Motor neuron (in vitro differentiated cells): Measurements from ENCODE around the gene CEP170. TPM values are rescaled to one million over a fixed set of nuclear protein-coding genes. Genes with fewer than 3 reads are reported as not detected.
"Not testable (repeated sequence)": the region's sequence is repeated elsewhere in the genome, so short reads cannot be mapped to it uniquely, and the experiment has no call there.

Experiments
- ATAC-seq, 8 experiments: fragments of 200-7000 bp; cut with Tn5 transposase; replicated peaks in 6 of 8; 2 replicates each; pipeline ENCODE4 v1.8.0; 2021; ENCODE audit warnings: mild to moderate bottlenecking in 8 of 8, moderate library complexity in 8 of 8
- H3K27ac ChIP-seq, 2 donors: fragments of 250-450 bp; sonication (Bioruptor Pico); 2 replicates each; pipeline ENCODE4 v1.9.0; 2021; ENCODE audit warnings: antibody characterized with exemption in 2 of 2, mild to moderate bottlenecking in 2 of 2, moderate library complexity in 1 of 2
- H3K4me1 ChIP-seq, 2 donors: fragments of 250-450 bp; sonication (Bioruptor Pico); replicated peaks in 1 of 2; 2 replicates each; pipeline ENCODE4 v1.6.1; 2021; ENCODE audit warnings: antibody characterized with exemption in 2 of 2, mild to moderate bottlenecking in 2 of 2, moderate library complexity in 1 of 2
- H3K4me3 ChIP-seq, 5 donors: fragments of 250-450 bp; sonication (Bioruptor Pico); 2 replicates each; pipeline ENCODE4 v1.9.0; 2021; ENCODE audit warnings: antibody characterized with exemption in 5 of 5, mild to moderate bottlenecking in 5 of 5, moderate library complexity in 4 of 5
- WGBS, 10 experiments: fragments of 450-650 bp; shearing (Covaris generic); methylation state at CpG; one replicate each; pipeline ENCODE4 v1.0.0; 2022; 5-methylcytosine and 5-hydroxymethylcytosine counted together
- in situ Hi-C, 9 experiments: fragments of 400-800 bp; cut with MboI; loops; one replicate each; pipeline ENCODE4 v1.15.0; 2021; ENCODE audit warnings: low sequenced_read_pairs in 9 of 9, low pct_unique_long_range_greater_than_20kb in 2 of 9; ENCODE audit not compliant: unreplicated experiment in 9 of 9
- total RNA-seq, 8 experiments: library from RNA; unstranded; fragments of 300-600 nt; gene quantifications; 2 replicates each; pipeline versions ENCODE4 v1.2.3 to v1.2.4, GENCODE V29; 2022

CEP170 gene
- total RNA-seq, 8 experiments from 2014 or later = 60.0 to 296 (median 248) TPM

DNA sequence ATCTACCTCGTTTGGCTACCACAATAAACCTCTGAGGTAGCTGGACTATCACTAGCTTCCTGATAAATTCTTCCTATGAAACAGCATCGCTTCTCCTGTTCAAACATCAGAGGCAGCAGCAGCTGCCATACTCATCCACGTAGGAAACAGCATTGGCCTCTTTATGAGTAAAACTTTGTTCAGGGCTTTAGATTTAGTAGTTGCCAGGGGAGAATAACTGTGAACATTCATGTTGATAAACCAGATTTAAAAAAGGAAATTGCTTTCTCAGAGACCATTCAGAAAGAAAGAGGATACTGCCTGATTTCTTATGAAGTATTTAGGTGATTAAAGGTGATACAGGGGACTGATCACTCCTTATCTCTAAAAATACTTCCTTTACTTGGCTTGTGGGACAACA lies 7.2 kb downstream of the CEP170 start:
- 90 to 100% (median 93%) methylated on average over 1 to 3 of the region's 3 CpGs; no CpG with 5 or more reads in 2 of the 10 experiments for WGBS, 10 experiments
- in situ Hi-C loops = no loop called here
- H3K4me3 ChIP-seq = no peak overlapping the region
- ATAC-seq = no peak
- no peak overlapping the region for H3K27ac ChIP-seq
- peaks cover 3 to 14% of the 10 kb centered on the region in 2 donors for H3K4me1 ChIP-seq

DNA sequence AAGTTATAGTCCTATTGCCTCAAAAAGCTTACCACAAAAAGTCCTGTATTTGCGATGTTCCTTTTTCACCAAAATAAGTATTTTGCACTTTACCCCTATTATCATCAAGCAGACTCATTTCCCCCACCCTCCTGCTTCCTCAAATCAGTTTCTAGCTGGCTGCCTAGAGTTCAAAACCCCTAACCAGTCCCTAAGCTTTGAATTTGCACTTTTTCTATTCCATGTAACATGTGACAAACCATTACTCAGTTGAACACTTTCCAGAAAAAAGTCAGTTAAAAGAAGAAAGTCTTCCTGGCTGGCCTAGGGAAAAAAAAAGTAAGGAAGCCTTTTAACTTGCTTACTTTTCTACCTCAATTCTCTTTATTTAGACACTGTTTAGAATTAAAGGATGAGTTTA lies 8.2 kb downstream of the CEP170 start:
- ATAC-seq = no peak
- in situ Hi-C loops = no loop called here
- Histone ChIP-seq H3K4me3 (no peak overlapping the region), H3K27ac (no peak overlapping the region), H3K4me1 (peaks cover 3 to 12% of the 10 kb centered on the region in 2 donors)
- WGBS, 10 experiments = 80 to 100% (median 100%) methylated on average over 1 of the region's 1 CpG; no CpG with 5 or more reads in 2 of the 10 experiments

DNA sequence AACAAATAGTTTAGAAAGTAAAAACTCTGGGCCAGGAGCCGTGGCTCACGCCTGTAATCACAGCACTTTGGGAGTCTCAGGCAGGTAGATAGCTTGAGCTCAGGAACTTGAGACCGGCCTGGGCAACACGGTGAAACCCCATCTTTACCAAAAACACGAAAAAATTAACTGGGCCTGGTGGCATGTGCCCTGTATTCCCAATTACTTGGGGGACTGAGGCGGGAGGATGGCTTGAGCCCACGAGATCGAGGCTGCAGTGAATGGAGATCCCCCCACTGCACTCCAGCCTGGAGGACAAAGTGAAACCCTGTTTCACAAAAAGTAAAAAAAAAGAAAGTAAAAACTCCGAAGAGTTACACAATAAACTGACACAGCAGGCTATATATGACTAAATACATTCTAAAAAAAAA lies 10.6 kb downstream of the CEP170 start:
- in situ Hi-C loops = no loop called here
- 81 to 96% (median 91%) methylated on average over 2 to 9 of the region's 9 CpGs for WGBS, 10 experiments
- ATAC-seq = no peak
- no peak overlapping the region for H3K4me3 ChIP-seq
- no peak overlapping the region for H3K27ac ChIP-seq
- no peaks in the 10 kb centered on the region for H3K4me1 ChIP-seq

DNA sequence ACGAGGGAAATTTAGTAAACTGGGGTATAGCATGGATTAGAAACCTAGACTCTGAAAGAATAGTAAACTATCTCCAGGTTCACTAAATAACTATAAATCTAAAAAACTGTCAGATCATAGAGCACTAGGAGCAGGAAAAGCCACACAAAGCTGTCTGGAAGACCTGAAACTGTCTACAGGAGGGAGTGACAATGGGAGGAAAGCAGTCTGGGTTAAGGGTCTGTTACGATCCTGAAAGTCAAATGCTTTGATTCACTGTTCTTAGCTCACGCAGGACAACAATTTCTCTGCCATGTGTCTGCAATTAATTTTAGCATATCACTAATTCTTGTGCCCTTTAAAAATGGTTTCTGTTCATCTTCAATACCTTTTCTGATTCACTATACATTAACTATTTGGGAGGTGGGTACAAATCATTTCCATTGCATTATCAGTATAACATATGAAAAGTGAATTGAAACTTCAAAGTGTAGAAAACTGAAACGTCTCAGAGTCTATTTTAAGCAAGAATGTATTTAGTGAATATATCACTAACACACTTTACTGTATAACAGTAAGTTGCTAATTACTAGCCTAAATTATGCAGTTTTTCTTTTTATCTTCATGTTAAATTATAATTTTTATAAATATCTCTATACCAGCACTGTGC lies 18.4 kb downstream of the CEP170 start:
- Histone ChIP-seq H3K27ac (no peak overlapping the region), H3K4me1 (no peaks in the 10 kb centered on the region), H3K4me3 (no peak overlapping the region)
- 0 to 100% (median 81%) methylated on average over 1 to 4 of the region's 4 CpGs for WGBS, 10 experiments
- in situ Hi-C loops = no loop called here
- ATAC-seq = peak in 2 of 8 experiments; percentile 43 to 50

DNA sequence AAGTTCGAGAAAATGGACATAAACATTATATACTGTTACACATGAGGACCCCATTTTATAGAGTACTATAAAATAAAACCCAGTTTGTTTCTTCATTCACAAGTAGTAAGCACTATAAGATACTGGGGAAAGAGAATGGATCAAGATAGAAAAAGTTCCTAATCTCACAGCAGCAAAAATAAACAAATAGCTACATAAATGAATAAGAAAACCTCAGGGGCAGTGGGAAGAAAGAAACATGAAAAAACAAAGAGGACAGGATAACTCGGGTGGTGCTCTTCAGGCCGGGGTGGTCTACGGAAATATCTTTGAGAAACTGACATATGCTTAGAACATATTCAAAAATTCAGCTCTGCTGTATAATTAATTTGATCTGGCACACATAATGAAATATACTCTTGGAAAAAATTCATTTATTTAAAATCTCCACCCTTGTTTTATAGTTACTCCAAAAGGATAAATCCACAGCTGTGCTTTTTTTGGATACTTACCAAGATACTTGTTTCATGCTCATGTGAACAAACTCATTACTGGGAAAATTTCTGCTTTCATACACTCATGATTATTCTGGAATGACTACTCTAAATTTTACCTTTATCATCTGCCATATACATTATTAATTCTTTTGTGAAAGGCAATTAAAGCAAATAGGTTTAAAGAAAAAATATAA lies 20.0 kb downstream of the CEP170 start:
- in situ Hi-C loops = no loop called here
- ATAC-seq = peak in 3 of 8 experiments; percentile 60 to 78 (median 72)
- no peak overlapping the region for H3K4me3 ChIP-seq
- no peaks in the 10 kb centered on the region for H3K4me1 ChIP-seq
- no peak overlapping the region for H3K27ac ChIP-seq
- WGBS, 10 experiments = 6 to 100% (median 86%) methylated on average over 1 to 4 of the region's 4 CpGs

DNA sequence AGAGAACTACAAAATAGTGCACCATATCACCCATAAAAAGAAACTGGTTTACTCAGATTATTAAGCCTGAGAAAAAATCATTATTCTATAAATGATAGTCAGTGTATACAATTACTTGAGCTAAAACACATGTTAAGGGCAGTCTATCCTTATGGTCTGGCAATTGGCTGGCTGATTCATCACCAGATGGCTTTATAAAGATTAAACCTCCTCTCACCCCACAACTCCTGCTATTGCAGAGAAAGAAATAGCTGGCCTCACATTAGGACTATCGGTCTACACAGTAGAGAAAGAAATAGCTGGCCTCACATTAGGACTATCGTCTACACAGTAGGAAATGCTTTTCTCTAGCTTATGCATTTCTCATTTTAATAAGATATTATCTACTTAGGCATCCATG lies 21.2 kb downstream of the CEP170 start:
- Histone ChIP-seq H3K4me1 (no peaks in the 10 kb centered on the region), H3K27ac (no peak overlapping the region), H3K4me3 (no peak overlapping the region)
- in situ Hi-C loops = no loop called here
- WGBS, 10 experiments = 75 to 100% (median 98%) methylated on average over 1 to 2 of the region's 2 CpGs; no CpG with 5 or more reads in 2 of the 10 experiments
- peak in 1 of 8 experiments; percentile 25 for ATAC-seq

DNA sequence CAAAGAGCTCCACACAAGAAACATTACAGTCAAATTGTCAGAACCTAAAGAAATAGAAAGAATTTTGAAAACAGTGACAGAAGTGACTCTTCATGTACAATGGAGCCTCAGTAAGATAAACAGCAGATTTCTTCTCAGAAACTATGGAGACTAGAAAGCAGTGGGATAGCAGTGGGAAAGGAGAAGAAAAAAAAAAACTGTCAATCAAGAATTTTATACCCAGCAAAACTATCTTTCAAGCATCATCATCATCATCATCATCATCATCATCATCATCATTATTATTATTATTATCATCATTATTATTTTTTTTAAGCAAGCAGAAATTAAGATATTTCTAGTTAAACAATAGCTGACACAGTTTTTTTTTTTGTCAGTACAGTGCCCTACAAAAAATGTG lies 24.2 kb downstream of the CEP170 start:
- in situ Hi-C loops = no loop called here
- Histone ChIP-seq H3K4me3 (no peak overlapping the region), H3K27ac (no peak overlapping the region), H3K4me1 (no peaks in the 10 kb centered on the region)
- no peak for ATAC-seq

DNA sequence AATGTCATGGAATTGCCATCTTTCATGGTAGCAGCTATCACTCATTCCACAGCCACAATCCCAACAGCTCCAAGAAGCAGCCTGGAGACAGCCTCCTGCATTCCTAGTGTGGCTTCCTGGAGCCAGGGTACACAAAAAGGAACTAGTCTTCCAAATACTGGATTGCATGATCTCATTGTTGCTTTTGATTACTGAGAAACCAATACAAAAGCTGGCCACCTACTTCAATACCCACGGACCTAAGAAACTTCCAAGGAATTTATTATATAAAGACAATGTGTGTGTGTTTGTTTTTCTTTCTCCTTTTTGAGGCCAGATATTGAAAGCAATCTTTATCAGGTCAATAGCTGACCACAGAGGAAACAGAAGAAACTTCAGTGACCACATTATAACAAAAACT lies 25.6 kb downstream of the CEP170 start:
- Histone ChIP-seq H3K27ac (no peak overlapping the region), H3K4me3 (no peak overlapping the region), H3K4me1 (no peaks in the 10 kb centered on the region)
- ATAC-seq = no peak
- WGBS, 10 experiments = 86 to 100% (median 100%) methylated on average over 1 of the region's 1 CpG; no CpG with 5 or more reads in 2 of the 10 experiments
- in situ Hi-C loops = no loop called here

DNA sequence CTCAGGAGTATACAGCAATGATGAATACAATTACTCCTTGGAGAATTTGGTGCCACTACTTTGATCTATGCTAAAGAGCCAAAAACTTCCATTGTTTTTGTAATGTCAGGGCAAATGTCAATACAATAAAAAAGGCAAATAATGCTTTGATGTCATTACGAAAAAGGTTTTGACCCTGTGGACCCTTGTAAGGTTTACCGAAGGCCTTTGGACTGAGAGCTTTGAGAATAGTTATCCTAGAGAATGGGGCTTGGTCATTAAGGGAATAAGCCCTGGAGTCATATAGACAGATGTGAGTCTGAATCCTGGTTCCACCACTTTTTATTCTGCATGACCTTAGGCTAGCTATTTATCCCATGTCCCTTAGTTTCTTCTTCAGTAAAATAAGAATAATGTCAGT lies 27.5 kb downstream of the CEP170 start:
- in situ Hi-C loops = no loop called here
- Histone ChIP-seq H3K27ac (no peak overlapping the region), H3K4me3 (no peak overlapping the region), H3K4me1 (no peaks in the 10 kb centered on the region)
- ATAC-seq = peak in 2 of 8 experiments; percentile 36 to 54
- 8 to 100% (median 85%) methylated on average over 1 to 2 of the region's 2 CpGs for WGBS, 10 experiments

DNA sequence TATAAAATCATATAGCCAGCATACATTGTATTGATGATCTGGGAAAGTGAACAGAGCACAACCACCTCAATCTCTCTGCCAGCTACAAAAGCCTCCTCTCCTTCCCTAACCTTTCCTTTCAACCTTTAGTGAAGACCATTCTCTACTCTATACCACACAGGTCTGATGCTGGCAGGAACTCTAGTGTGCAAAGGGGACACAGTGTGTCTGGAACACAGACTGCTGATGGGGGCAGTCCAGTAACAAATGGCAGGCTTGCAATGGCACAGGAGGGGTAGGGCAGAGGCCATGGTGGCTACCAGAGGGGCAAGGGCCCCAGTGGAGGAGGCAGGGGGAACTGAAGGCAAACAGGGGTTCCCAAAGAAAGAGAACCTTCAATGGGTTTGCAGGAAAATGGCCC lies 37.0 kb downstream of the CEP170 start:
- no peak overlapping the region for H3K27ac ChIP-seq
- in situ Hi-C loops = no loop called here
- no peak for ATAC-seq
- H3K4me3 ChIP-seq = no peak overlapping the region
- H3K4me1 ChIP-seq = peaks cover 2 to 3% of the 10 kb centered on the region in 2 donors

DNA sequence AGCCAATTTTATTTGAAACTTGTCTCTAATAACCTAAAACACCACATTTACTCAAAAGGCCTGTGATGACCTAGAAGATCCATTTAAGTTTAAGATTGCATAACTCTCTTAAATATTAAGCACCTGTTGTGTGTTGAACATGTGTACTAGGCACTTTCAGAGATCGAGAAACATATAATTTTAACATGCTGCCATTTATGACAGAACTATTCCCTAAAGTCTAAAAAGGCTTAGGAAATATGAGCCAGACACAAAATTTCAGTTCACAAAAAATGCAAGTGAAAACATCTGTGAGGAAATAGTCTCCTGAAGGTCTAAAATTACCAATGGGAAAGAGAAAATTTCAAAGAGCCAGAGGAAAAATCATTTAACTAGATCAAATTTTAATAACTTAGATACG lies 37.7 kb downstream of the CEP170 start:
- Histone ChIP-seq H3K4me3 (no peak overlapping the region), H3K4me1 (peaks cover 3% of the 10 kb centered on the region in 2 donors), H3K27ac (no peak overlapping the region)
- ATAC-seq = no peak
- in situ Hi-C loops = no loop called here
- WGBS, 10 experiments = 0 to 100% (median 88%) methylated on average over 1 to 2 of the region's 2 CpGs; no CpG with 5 or more reads in 1 of the 10 experiments

DNA sequence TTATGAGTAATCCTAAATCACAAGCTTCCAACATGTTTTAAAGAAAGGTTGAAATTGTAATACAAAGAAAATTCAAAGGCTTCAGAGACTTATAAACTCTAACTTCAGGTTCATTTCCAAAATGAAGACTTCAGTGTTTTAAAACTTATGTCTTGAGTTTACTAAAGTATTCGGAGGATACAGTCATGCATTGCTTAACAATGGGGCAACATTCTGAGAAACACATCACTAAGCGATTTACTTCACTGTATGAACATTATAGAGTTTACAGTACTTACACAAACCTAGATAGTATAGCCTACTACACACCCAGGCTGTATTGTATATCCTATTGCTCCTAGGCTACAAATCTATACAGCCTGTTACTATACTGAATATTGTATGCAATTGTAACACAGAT lies 38.3 kb downstream of the CEP170 start:
- no peak overlapping the region for H3K4me3 ChIP-seq
- WGBS, 10 experiments = 86 to 100% (median 100%) methylated on average over 1 to 2 of the region's 2 CpGs; no CpG with 5 or more reads in 1 of the 10 experiments
- no peak for ATAC-seq
- in situ Hi-C loops = no loop called here
- no peak overlapping the region for H3K27ac ChIP-seq
- H3K4me1 ChIP-seq = peaks cover 3% of the 10 kb centered on the region in 2 donors

DNA sequence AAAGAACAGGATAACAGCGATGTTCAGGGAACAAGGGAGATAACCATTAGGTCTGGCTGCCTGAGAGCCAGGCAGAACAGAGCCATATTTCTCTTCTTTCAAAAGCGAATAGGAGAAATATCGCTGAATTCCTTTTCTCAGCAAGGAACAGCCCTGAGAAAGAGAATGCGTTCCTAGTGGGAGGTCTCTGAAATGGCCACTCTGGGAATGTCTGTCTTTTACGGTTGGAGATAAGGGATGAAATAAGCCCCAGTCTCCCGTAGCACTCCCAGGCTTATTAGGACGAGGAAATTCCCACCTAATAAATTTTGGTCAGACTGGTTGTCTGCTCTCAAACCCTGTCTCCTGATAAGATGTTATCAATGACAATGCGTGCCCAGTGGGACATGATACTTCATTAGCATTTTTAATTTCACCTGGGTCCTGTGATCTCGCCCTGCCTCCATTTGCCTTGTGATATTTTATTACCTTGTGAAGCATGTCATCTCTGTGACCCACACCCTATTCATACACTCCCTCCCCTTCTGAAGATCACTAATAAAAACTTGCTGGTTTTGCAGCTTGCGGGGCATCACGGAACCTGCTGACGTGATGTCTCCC lies 39.7 kb downstream of the CEP170 start:
- H3K4me1 ChIP-seq, ATAC-seq, in situ Hi-C loops, H3K4me3 ChIP-seq, H3K27ac ChIP-seq: not testable (repeated sequence)
- WGBS, 10 experiments = 67 to 100% (median 94%) methylated on average over 1 to 9 of the region's 12 CpGs; no CpG with 5 or more reads in 3 of the 10 experiments
